ENCODE measurements around the gene CKM. TPM values are rescaled to one million over a fixed set of nuclear protein-coding genes. Genes with fewer than 3 reads are reported as not detected.
"Not testable (repeated sequence)": the region's sequence is repeated elsewhere in the genome, so short reads cannot be mapped to it uniquely, and the experiment has no call there.

CKM gene
- total RNA-seq, 1 donor from 2014 or later: 0.41 TPM

DNA sequence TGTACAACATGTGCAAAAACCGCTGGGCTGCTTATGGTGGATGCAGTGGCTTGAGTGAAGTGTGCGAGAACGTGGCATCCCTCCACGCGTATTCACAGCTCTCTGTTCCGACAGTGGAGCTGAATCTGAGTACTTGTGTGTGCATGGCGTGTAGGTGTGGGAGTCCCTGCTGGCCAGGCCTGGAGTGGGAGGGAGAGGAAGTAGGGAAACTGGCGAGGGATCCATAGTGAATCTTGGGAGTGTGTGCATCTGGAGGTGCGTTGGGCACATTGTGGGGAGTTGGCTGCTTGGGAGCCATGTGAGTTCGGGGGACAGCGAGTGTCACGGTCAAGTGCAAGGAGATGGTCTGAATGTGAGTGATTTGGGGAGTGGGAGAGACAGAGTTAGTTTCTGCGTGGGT, 20.2 kb upstream of the CKM start:
- TF ChIP-seq, protein P1, sequence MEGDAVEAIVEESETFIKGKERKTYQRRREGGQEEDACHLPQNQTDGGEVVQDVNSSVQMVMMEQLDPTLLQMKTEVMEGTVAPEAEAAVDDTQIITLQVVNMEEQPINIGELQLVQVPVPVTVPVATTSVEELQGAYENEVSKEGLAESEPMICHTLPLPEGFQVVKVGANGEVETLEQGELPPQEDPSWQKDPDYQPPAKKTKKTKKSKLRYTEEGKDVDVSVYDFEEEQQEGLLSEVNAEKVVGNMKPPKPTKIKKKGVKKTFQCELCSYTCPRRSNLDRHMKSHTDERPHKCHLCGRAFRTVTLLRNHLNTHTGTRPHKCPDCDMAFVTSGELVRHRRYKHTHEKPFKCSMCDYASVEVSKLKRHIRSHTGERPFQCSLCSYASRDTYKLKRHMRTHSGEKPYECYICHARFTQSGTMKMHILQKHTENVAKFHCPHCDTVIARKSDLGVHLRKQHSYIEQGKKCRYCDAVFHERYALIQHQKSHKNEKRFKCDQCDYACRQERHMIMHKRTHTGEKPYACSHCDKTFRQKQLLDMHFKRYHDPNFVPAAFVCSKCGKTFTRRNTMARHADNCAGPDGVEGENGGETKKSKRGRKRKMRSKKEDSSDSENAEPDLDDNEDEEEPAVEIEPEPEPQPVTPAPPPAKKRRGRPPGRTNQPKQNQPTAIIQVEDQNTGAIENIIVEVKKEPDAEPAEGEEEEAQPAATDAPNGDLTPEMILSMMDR (IDR thresholded peaks at IDR 0.05): no peak
- no peak overlapping the region for H3K27ac ChIP-seq
- H3K27me3 ChIP-seq: peaks cover 44% of the 10 kb centered on the region
- H3K36me3 ChIP-seq: no peaks in the 10 kb centered on the region
- no peak for DNase-seq
- no peaks in the 10 kb centered on the region for H3K4me1 ChIP-seq
- intact Hi-C loops (cut with DNase I): no loop called here
- H3K9me3 ChIP-seq: no peaks in the 10 kb centered on the region
- H3K4me3 ChIP-seq: no peak overlapping the region
- no peak for ATAC-seq

DNA sequence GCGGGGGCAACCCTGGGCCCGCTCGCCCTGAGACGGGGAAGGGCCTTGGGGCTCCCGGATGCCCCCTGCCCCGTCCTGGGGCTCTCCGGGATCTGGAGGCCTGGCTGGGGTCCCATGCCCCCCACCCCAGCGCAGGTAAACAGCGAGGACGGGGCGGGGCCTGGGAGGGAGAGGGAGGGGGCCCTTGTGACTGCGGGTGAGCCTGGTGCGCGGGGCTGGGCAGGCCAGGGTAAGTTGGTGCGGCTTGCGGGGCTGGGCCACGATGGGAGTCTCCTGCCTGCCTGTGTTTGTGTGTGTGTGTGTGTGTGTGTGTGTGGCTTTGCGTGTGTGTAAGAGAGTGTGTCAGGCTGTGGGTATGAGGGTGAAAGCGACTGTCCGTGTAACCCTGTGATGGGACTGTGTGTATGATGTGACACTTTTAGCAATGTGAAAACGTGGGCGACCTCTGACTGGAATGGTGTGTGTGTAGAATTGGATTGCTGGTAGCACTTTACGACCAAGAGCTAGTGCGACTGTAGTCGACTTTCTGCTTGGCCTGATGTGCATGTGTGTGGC, 18.3 kb upstream of the CKM start:
- DNase-seq: no peak

DNA sequence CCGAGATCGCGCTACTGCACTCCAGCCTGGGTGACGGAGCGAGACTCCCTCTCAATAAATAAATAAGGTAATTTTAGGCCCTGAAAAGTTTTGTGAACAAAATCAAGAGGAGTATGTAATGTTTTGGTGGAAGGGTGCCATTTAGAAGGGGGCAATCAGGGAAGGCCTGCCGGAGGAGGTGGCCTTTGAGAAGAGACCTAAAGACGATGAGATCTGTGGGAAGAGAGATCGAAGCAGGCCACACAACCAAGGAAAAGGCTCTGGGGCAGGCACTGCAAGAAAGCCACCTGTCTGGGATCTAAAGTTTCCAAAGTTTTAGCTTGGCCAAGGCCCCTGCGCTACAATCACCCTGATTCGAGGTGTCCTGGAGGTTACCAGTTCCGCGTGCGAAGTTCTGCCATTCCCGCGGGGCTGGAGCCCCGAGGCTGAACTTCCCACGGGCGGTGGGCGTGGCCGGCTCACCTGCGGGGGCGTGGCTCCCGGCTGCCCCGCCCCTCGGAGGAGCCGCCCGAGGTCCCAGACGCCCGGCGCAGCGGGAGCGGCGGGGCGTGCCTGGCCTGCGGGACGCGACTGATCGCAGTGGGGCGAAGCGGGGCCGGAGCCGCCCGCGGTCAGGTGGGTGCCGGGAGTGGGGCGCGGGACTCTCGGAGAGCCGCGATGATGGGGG, 17.7 kb upstream of the CKM start, which contains the start of gene KLC3:
Gene KLC3 (plus strand): TSS at position 519 of the 667 bp plus-strand sequence. CDS start 4,792 bp downstream, outside the sequence.
- intact Hi-C loops (cut with DNase I): no loop called here
- H3K4me1 ChIP-seq: no peaks in the 10 kb centered on the region
- peaks cover 22% of the 10 kb centered on the region for H3K27me3 ChIP-seq
- no peaks in the 10 kb centered on the region for H3K9me3 ChIP-seq
- H3K36me3 ChIP-seq: no peaks in the 10 kb centered on the region
- H3K4me3 ChIP-seq: peak within 1 kb of the TSS; percentile 37
- DNase-seq: peak; percentile 78
- no peak within 1 kb of the TSS for H3K27ac ChIP-seq
- ATAC-seq: peak; percentile 87
- TF ChIP-seq, protein P1 (IDR thresholded peaks at IDR 0.05): no peak

More for the DNA sequence above, 18.3 kb upstream of the CKM start:
- H3K4me1 ChIP-seq: no peaks in the 10 kb centered on the region
- no peaks in the 10 kb centered on the region for H3K9me3 ChIP-seq
- H3K27ac ChIP-seq: no peak overlapping the region
- peak overlapping the region; percentile 37 for H3K4me3 ChIP-seq
- no peaks in the 10 kb centered on the region for H3K36me3 ChIP-seq
- peaks cover 28% of the 10 kb centered on the region for H3K27me3 ChIP-seq
- TF ChIP-seq, protein P1 (IDR thresholded peaks at IDR 0.05): no peak
- intact Hi-C loops (cut with DNase I): no loop called here
- ATAC-seq: peak; percentile 43

DNA sequence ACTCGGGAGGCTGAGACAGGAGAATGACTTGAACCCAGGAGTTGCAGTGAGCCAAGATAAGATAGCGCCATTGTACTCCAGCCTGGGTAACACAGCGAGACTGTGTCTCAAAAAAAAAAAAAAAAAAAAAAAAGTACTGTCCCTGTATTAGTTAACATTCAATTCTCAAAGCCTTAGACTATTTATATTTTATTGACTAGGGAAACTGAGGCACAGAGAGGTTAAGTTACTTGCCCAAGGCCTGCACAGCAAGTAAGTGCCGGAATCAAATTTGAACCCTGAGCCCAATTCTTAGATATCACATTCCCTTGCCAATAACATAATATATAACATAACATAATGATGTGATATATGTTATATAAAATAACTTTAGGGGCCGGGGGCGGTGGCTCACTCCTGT, 17.0 kb upstream of the CKM start:
- Histone ChIP-seq H3K27me3 (peaks cover 15% of the 10 kb centered on the region), H3K4me1 (no peaks in the 10 kb centered on the region), H3K36me3 (no peaks in the 10 kb centered on the region), H3K27ac (no peak overlapping the region), H3K4me3 (no peak overlapping the region), H3K9me3 (no peaks in the 10 kb centered on the region)
- intact Hi-C loops (cut with DNase I): no loop called here
- DNase-seq (no peak), ATAC-seq (no peak)
- TF ChIP-seq, protein P1 (IDR thresholded peaks at IDR 0.05): no peak

DNA sequence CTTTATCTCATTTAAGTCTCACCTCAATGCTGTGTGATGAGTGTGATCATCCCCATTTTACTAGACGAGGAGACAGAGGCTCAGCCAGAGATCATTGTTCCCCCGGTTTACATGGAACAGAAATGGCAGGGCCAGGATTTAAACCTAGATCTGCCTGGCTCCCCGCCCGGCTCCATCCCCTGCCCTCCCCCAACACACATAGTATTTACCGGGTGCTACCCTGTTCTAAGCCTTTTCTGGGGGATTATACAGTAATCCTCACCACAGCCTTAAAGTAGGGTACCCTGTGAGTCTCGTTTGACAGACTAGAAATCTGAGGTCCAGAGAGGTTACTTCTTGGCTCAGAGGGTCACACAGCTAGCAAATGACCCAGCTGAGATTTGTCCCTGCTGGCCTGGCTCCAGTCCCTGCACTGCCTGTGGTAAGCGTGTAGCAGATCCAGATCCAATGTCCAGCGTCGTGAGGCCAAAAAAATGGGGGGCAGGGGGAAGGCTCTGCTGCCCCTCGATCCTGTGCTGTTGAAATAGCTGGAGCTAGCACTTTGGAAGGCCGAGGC, 14.1 kb upstream of the CKM start:
- Histone ChIP-seq H3K4me3 (no peak overlapping the region), H3K36me3 (no peaks in the 10 kb centered on the region), H3K4me1 (no peaks in the 10 kb centered on the region), H3K9me3 (no peaks in the 10 kb centered on the region), H3K27ac (no peak overlapping the region), H3K27me3 (peaks cover 12% of the 10 kb centered on the region)
- TF ChIP-seq, protein P1 (IDR thresholded peaks at IDR 0.05): no peak
- DNase-seq: no peak
- ATAC-seq: no peak
- intact Hi-C loops (cut with DNase I): no loop called here

DNA sequence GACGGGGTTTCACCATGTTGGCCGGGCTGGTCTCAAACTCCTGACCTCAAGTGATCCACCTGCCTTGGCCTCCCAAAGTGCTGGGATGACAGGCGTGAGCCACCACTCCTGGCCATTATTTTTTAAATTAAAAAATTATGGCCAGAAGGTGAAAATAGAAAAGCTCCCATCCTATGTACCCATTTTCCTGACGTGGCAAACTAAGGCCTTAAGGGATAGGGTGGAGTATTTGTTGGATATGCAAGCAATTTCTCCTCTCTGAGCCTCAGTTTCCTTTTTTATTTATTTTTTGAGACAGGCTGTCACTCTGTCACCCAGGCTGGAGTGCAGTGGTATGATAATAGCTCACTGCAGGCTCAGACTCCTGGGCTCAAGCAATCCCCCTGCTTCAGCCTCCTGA, 12.2 kb upstream of the CKM start:
- H3K9me3 ChIP-seq; H3K4me3 ChIP-seq; H3K27me3 ChIP-seq; H3K4me1 ChIP-seq; DNase-seq; ATAC-seq; H3K27ac ChIP-seq; intact Hi-C loops (cut with DNase I); H3K36me3 ChIP-seq: not testable (repeated sequence)

All from upper lobe of right lung (tissue), 1 donor.